HG03469 (cell line): ENCODE measurements around the gene SPEF1.

Experiments used
- ATAC-seq: cut with Tn5 transposase; IDR thresholded peaks from one replicate; pipeline ENCODE4 v1.9.1; 2021; ENCODE audit warnings: mild to moderate bottlenecking, moderate library complexity, moderate number of reproducible peaks; ENCODE audit not compliant: unreplicated experiment

Gene SPEF1

DNA sequence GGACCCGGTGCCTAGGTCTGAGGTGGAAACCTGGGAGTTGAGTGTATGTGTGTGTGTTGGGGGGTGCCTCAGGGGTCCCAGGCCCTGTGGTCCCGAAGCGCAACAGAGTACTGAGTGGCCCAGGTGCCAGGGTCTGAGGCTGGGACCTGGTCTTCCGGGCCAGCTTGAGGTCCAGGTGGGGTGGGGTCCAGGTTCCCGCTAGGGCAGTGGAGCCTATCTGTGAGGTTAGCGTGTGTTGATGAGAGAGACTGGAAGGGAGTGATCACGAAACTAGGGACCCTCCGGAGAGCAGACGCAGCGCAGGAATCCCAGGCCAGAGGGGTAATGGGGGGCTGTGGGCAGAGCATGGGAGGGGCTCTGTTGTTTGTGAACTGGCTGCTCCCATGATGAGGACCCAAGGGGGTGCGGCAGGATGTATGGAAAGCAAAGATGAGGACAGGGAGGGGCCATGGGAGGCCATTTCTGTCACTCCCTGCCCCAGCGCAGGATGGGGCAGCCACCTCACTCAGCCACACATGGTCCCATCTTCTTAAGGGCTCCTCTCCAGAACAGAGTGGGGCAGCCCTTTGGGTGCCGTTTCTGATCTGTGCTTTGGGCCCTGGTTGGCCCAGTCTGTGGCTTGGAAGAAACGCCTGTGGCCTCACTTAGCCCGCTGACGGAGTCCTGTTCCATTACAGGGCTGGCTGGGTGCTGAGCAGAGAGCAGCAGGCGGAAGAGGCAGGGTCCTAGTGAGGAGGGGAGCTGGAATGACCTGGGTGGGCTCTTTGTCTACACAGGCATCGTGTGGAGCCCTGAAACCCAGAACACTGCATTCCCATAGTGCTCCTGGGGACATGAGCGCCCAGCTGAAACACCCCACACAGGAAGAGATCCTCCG, 47.9 kb downstream of the SPEF1 start:
- ATAC-seq: no peak

DNA sequence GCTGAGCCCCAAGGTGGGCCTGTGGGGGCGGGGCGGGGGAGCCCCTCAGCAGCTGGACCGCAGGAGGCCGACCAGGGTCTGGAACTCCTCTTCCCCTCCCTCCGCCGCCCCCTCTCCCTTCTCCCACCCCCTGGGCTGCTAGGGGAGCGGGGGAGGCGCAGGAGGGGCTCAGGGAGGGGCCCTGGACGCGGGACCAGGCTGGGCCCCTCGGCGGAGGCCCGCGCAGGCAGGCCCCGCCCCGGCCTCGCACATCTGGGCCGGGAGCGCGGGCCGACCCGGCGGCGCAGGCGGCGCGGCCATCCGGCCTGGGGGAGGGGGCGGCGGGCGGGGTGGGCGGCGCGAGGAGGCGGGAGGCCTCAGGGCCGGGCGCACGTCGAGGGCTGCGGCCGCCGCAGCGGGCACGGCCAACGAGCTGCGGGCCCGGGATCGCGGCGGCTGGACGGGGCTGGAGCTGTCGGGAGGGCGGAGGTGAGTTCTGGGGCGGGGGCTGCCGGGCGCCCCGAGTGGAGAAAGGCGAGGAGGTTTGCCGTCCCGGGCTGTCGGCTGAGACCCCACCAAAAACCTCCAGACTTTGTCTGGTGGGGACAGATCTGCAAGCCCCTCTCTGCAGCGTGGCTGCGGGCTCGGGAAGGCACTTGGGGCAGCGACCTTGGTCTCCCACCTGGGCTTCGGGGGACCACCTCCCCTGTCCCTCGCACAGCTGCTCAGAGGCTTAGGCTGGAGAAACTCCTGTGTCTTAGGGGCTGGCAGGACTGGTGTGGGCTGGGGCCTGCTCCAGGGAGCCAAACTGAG, 48.7 kb downstream of the SPEF1 start, which contains the start of gene HSPA12B:
HSPA12B (plus strand) TSS at position 359 of the 792 bp plus-strand sequence. CDS start 5,990 bp downstream, outside the sequence.
- no peak for ATAC-seq

DNA sequence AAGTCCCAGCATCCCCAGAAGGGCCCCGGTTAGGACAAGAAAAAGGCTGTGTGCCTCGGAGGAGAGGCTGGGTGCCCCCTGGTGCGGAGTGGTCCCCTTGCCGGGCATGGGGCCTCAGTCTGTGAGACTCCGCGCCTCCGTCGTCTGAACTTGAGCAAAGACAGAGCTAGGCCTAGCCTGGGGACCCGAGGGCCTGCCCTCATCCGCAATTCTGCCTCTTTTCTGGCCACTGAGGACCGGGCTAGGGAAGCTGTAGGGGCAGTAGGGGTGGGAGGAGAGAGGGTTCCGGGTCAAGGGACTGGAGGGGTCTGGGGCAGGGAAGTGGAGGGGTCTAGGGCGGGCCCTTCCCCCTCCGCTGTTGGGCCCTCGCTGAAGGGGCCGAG, 49.3 kb downstream of the SPEF1 start:
- ATAC-seq: no peak

DNA sequence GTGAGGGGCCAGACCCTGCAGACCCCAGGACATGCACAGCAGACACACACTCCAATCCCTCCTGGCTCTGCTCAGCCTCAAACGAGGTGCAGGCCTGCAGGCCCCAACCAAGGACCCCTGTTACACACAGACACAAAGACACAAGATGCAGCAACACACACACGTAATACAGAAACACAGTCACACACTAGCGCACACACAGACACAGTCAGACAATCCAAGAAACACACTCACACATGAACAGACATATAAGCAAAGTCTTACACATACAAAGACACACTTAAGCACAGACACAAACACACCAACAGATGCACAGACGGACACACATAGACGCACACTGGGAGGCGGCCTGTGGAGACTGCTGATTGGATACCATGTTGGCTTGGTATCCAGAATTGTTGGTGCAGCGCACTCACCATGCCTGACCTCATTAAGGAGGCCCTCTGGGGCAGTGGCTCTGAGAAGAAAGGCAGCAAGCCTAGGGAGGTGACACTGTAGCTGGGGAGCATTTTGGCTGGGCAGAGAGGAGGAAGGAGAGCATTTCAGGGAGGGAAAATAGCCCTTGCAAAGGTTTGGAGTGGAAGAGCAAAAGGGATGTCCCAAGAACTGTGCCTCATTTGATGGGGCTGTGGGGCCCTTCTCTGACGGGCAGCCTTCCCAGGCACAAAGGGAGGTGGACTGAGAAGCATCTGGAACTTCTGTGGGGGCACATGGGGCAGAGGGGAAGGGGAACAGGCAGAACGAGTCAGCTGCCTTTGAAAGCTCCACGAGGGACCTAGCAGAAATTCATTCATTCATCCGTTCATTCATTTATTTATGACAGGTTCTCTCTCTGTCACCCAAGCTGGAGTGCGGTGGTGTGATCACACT, 50.2 kb downstream of the SPEF1 start:
- no peak for ATAC-seq

DNA sequence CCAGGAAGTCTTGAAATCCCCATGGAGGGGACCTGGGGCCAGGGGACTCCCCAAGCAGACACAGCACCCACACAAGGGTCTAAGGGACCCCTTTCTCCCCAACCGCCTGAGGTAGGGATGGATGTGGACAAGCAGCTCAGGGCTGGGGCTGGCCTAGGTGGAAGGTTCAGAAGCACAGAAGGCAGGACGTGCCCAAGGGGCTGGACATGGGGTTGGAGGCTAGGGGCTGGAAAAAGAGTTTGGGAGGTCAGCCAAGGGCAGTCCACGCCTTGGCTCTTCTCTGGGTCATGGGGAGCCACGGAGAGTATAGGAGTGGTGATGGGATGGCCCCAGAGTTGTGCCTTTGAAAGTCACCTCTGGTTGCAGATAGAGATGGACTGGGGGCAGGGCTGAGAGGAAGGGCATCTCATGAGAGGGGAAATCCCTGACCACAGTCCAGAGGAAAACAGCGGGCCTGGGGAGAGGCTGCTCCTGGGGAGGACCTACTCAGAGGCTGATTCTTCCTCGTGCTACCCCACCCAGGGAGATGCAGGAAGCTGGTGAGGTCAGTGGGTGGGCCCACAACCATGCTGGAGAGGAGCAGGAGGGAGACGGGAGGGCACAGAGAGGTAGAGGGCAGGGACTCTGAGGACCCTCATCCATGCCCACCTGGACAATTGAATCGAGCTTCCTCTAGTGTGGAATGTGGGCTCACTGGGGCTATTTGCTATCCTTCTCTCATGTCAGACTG, 51.3 kb downstream of the SPEF1 start:
- ATAC-seq: no peak

DNA sequence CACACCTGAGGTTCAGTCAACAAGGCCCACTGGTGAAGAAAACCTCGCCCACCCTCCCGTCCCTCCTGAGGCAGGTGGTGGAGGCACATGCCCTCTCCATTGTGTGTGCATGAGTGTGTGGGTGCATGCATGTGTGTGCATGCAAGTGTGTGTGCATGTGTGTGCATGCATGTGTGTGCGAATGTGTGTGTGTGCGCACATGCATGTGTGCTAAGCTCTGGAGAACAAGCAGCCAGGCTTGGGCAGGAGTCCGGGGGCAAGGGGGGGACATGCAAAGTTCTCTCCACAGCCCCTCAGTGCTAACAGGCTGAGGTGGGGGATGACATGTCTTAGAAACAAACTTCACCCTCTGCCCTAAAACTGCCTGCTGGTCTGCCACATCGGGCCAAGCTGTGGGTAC, 51.9 kb downstream of the SPEF1 start:
- no peak for ATAC-seq

DNA sequence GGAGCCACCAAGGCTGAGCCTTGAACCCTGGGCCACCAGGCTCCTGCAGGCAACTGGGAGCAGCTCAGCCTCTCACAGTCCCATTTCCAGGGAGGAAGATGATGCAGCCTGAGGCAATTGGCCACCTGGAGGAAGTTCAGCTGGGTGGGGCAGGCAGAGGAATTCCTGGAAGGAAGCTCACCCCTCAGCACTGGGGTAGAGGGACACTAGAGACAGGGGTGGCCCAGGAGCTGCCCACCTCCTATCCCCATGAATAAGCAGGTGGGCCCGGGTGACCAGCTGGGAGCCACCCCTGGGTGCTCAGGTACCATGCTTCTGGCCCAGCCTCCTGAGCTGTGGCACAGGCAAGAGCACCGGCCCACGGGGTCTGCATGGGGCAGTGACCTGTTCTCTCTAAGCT, 52.4 kb downstream of the SPEF1 start:
- ATAC-seq: no peak

DNA sequence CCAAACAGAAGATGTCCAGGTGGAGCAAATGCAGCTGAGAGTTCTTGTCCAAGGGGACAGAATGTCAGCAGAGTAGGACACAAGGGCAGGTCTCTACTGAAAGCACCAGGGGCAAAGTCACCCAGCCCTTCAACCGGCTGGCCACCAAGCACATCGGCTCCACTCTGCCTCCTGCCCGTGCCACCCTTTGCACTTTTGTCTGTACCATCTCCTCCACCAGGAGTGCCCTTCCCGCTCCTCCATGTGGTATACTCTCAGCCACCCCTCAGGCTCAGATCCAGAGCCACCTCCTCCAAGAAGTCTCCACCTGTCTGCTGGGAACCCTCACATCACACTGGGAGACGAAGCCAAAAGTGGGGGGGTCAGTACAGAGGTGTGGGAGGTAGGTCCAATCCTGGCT, 52.9 kb downstream of the SPEF1 start:
- no peak for ATAC-seq
